BE2C (cell line): ENCODE results near the gene MAN1B1.

Source experiments
- DNase-seq: peaks from one replicate; pipeline ENCODE4 v3.0.0-alpha.2; 2020
- H3K27me3 ChIP-seq: fragments of 250-450 bp; sonication (Bioruptor Pico); 2 replicates; pipeline ENCODE4 v1.5.1; 2020; ENCODE audit warnings: mild to moderate bottlenecking
- H3K36me3 ChIP-seq: fragments of 250-450 bp; sonication (Bioruptor Pico); 2 replicates; pipeline ENCODE4 v1.5.1; 2020; ENCODE audit warnings: mild to moderate bottlenecking
- H3K4me1 ChIP-seq: fragments of 250-450 bp; sonication (Bioruptor Pico); 2 replicates; pipeline ENCODE4 v1.5.1; 2020
- H3K4me3 ChIP-seq: 2 replicates; pipeline ENCODE4 v1.5.1; 2011; ENCODE audit warnings: low read depth, low read length
- H3K9me3 ChIP-seq: fragments of 250-450 bp; sonication (Bioruptor Pico); 2 replicates; pipeline ENCODE4 v1.5.1; 2020
- CTCF ChIP-seq: IDR thresholded peaks from 2 replicates; pipeline ENCODE4 v1.5.1; 2012; ENCODE audit warnings: mild to moderate bottlenecking, low read depth, low read length

MAN1B1 gene

GRCh38 chr9:137108608-137109249, 21.9 kb downstream of the MAN1B1 start:
- Histone ChIP-seq H3K9me3 (no peaks in the 10 kb centered on the region), H3K27me3 (no peaks in the 10 kb centered on the region), H3K36me3 (peaks cover 78% of the 10 kb centered on the region), H3K4me1 (no peaks in the 10 kb centered on the region), H3K4me3 (no peak overlapping the region)
- no peak for TF ChIP-seq CTCF
- no peak for DNase-seq

- no peak overlapping the region for H3K4me3 ChIP-seq
- TF ChIP-seq CTCF, result no peak
- no peaks in the 10 kb centered on the region for H3K27me3 ChIP-seq
- no peaks in the 10 kb centered on the region for H3K9me3 ChIP-seq
- H3K4me1 ChIP-seq, result no peaks in the 10 kb centered on the region
- peaks cover 70% of the 10 kb centered on the region for H3K36me3 ChIP-seq
- no peak for DNase-seq
Measured at GRCh38 chr9:137109250-137110146, 22.7 kb downstream of the MAN1B1 start.

GRCh38 chr9:137110147-137110910, 23.5 kb downstream of the MAN1B1 start:
- peaks cover 62% of the 10 kb centered on the region for H3K36me3 ChIP-seq
- H3K4me1 ChIP-seq, result 0 out of 2 replicates have a peak, but pooled peaks cover 4% of the 10 kb centered on the region
- no peaks in the 10 kb centered on the region for H3K9me3 ChIP-seq
- no peak for TF ChIP-seq CTCF
- H3K27me3 ChIP-seq, result no peaks in the 10 kb centered on the region
- no peak for DNase-seq
- H3K4me3 ChIP-seq, result no peak overlapping the region

GRCh38 chr9:137110911-137111787, 24.4 kb downstream of the MAN1B1 start:
- Histone ChIP-seq H3K4me1 (0 out of 2 replicates have a peak, but pooled peaks cover 4% of the 10 kb centered on the region), H3K27me3 (no peaks in the 10 kb centered on the region), H3K4me3 (no peak overlapping the region), H3K9me3 (no peaks in the 10 kb centered on the region), H3K36me3 (peaks cover 55% of the 10 kb centered on the region)
- no peak for TF ChIP-seq CTCF
- no peak for DNase-seq

GRCh38 chr9:137111788-137112563, 25.2 kb downstream of the MAN1B1 start:
- no peak for DNase-seq
- TF ChIP-seq CTCF, result no peak
- no peak overlapping the region for H3K4me3 ChIP-seq
- no peaks in the 10 kb centered on the region for H3K27me3 ChIP-seq
- peaks cover 48% of the 10 kb centered on the region for H3K36me3 ChIP-seq
- 0 out of 2 replicates have a peak, but pooled peaks cover 4% of the 10 kb centered on the region for H3K4me1 ChIP-seq
- H3K9me3 ChIP-seq, result no peaks in the 10 kb centered on the region
